ENCODE data around the gene TAF6.
"Not testable (repeated sequence)": the region's sequence is repeated elsewhere in the genome, so short reads cannot be mapped to it uniquely, and the experiment has no call there.

Gene TAF6

GRCh38 chr7:100156331-100157068 is 37.3 kb upstream of the TAF6 start:
- Mint-ChIP-seq H3K27ac (peak overlapping the region; percentile 8), H3K4me3 (peak overlapping the region; percentile 89), H3K9me3 (no peaks in the 10 kb centered on the region), H3K4me1 (ENCODE audit: low read depth) (peaks cover 24% of the 10 kb centered on the region), H3K36me3 (ENCODE audit: low read depth) (peaks cover 41% of the 10 kb centered on the region), H3K27me3 (ENCODE audit: low read depth) (no peaks in the 10 kb centered on the region)
- no peak for DNase-seq (ENCODE audit: low spot score)

DNA sequence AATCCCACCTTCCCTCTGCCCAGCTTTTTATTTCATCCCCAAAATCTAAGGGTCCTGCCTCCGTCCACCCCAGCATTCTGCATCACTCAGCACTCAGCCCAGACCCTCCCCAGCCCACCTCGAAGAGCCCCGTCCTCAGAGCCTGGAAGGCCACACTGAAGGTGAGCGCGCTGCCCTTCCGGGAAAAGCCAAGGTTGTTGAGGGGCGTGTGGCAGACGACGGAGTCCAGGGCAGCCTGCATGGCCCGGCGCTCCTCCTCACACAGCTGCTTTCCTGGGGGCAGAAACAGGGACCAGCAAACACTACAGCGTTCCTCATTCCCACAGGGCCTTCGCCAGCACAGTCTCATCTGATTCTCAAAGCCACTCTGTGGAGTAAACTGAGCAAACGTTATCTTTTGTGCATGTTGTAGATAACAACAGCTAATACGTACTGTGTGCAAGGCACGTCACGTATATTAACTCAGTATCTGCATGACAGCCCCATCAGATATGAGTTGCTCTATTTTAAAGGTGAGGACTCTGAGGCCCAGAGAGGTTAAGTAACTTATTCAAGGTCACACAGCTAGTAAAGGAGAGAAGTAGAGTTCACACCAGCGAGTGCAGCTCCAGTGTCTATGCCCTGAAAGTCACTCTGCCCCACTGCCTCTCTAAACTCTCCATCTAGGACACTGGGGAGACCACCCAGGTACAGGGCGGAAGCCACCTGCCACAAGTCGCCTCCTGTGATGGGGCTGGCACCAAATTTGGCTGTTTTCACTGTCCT is 36.6 kb upstream of the TAF6 start:
- H3K27ac Mint-ChIP-seq: peak overlapping the region; percentile 26
- H3K9me3 Mint-ChIP-seq: no peaks in the 10 kb centered on the region
- no peak overlapping the region for H3K4me3 Mint-ChIP-seq
- no peaks in the 10 kb centered on the region for H3K27me3 Mint-ChIP-seq (ENCODE audit: low read depth)
- H3K36me3 Mint-ChIP-seq (ENCODE audit: low read depth): peaks cover 42% of the 10 kb centered on the region
- H3K4me1 Mint-ChIP-seq (ENCODE audit: low read depth): peaks cover 25% of the 10 kb centered on the region
- no peak for DNase-seq (ENCODE audit: low spot score)

- H3K4me1 Mint-ChIP-seq (ENCODE audit: low read depth): peaks cover 32% of the 10 kb centered on the region
- no peaks in the 10 kb centered on the region for H3K9me3 Mint-ChIP-seq
- no peak overlapping the region for H3K27ac Mint-ChIP-seq
- H3K27me3 Mint-ChIP-seq (ENCODE audit: low read depth): no peaks in the 10 kb centered on the region
- peaks cover 49% of the 10 kb centered on the region for H3K36me3 Mint-ChIP-seq (ENCODE audit: low read depth)
- H3K4me3 Mint-ChIP-seq: no peak overlapping the region
- no peak for DNase-seq (ENCODE audit: low spot score)
Observed at GRCh38 chr7:100154651-100155491, 35.7 kb upstream of the TAF6 start.

GRCh38 chr7:100153708-100154535 is 34.8 kb upstream of the TAF6 start:
- peaks cover 29% of the 10 kb centered on the region for H3K4me1 Mint-ChIP-seq (ENCODE audit: low read depth)
- no peaks in the 10 kb centered on the region for H3K27me3 Mint-ChIP-seq (ENCODE audit: low read depth)
- H3K4me3 Mint-ChIP-seq: no peak overlapping the region
- no peak overlapping the region for H3K27ac Mint-ChIP-seq
- peaks cover 49% of the 10 kb centered on the region for H3K36me3 Mint-ChIP-seq (ENCODE audit: low read depth)
- DNase-seq (ENCODE audit: low spot score): no peak
- no peaks in the 10 kb centered on the region for H3K9me3 Mint-ChIP-seq

DNA sequence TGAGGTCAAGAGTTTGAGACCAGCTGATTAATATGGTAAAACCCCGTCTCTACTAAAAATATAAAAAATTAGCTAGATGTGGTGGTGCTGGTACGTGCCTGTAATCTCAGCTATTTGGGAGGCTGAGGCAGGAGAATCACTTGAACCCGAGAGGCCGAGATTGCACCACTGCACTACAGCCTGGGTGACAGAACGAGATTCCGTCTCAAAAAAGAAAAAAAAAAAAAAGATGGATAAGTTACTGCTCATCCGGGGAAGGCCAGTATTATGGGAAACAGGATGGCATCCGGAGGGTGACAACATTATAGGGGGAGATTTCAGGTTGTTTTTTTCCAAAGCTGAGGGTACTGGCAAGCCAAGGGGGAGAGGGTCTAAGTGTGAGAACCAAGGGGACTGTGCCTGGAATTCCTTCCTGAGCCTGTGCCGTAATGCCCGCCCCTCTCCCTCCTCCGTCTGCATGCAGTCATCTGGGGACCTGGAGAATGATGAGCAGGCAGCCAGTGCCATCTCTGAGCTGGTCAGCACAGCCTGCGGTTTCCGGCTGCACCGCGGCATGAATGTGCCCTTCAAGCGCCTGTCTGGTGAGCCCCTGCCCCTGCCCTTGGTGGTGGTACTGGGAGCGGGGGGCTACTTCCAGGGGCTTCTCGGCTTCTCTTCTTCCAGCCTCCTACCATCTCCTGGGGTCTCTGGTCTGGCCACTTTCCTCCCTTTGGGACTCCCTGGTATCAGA is 33.9 kb upstream of the TAF6 start:
- Mint-ChIP-seq H3K27me3 (ENCODE audit: low read depth) (no peaks in the 10 kb centered on the region), H3K27ac (no peak overlapping the region), H3K4me3 (no peak overlapping the region), H3K36me3 (ENCODE audit: low read depth) (peaks cover 53% of the 10 kb centered on the region), H3K9me3 (no peaks in the 10 kb centered on the region), H3K4me1 (ENCODE audit: low read depth) (peaks cover 35% of the 10 kb centered on the region)
- no peak for DNase-seq (ENCODE audit: low spot score)

- Mint-ChIP-seq H3K4me1 (ENCODE audit: low read depth) (peaks cover 32% of the 10 kb centered on the region), H3K36me3 (ENCODE audit: low read depth) (peaks cover 49% of the 10 kb centered on the region), H3K4me3 (no peak overlapping the region), H3K27ac (peak overlapping the region; percentile 37), H3K9me3 (no peaks in the 10 kb centered on the region), H3K27me3 (ENCODE audit: low read depth) (no peaks in the 10 kb centered on the region)
- no peak for DNase-seq (ENCODE audit: low spot score)
Observed at GRCh38 chr7:100152404-100152803, 33.2 kb upstream of the TAF6 start.

GRCh38 chr7:100148559-100149328 is 29.6 kb upstream of the TAF6 start, which contains the start of gene LAMTOR4:
Gene LAMTOR4, plus strand, starts transcription at chr7:100148918. Its CDS starts 55 bp downstream, at chr7:100148973.
- no peaks in the 10 kb centered on the region for H3K9me3 Mint-ChIP-seq
- peaks cover 30% of the 10 kb centered on the region for H3K4me1 Mint-ChIP-seq (ENCODE audit: low read depth)
- DNase-seq (ENCODE audit: low spot score): peak; percentile 99
- peak within 1 kb of the TSS; percentile 99 for H3K4me3 Mint-ChIP-seq
- H3K36me3 Mint-ChIP-seq (ENCODE audit: low read depth): peaks cover 27% of the 10 kb centered on the region
- H3K27me3 Mint-ChIP-seq (ENCODE audit: low read depth): no peaks in the 10 kb centered on the region
- H3K27ac Mint-ChIP-seq: peak within 1 kb of the TSS; percentile 98

DNA sequence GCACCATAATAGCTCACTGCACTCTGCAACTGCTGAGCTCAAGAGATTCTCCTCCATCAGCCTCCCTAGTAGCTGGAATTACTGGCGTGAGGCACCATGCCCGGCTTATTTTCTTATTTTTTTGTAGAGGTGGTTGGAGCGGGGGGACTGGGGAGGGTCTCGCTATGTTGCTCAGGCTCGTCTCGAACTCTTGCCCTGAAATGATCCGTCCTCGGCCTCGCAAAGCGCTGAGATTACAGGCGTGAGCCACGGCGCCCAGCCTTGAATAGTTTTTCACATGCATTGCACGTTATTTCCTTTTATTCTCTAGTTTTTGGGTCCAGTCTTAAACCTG is 29.0 kb upstream of the TAF6 start:
- peaks cover 30% of the 10 kb centered on the region for H3K4me1 Mint-ChIP-seq (ENCODE audit: low read depth)
- peak overlapping the region; percentile 98 for H3K27ac Mint-ChIP-seq
- H3K4me3 Mint-ChIP-seq: peak overlapping the region; percentile 99
- no peak for DNase-seq (ENCODE audit: low spot score)
- peaks cover 23% of the 10 kb centered on the region for H3K36me3 Mint-ChIP-seq (ENCODE audit: low read depth)
- no peaks in the 10 kb centered on the region for H3K9me3 Mint-ChIP-seq
- H3K27me3 Mint-ChIP-seq (ENCODE audit: low read depth): no peaks in the 10 kb centered on the region

DNA sequence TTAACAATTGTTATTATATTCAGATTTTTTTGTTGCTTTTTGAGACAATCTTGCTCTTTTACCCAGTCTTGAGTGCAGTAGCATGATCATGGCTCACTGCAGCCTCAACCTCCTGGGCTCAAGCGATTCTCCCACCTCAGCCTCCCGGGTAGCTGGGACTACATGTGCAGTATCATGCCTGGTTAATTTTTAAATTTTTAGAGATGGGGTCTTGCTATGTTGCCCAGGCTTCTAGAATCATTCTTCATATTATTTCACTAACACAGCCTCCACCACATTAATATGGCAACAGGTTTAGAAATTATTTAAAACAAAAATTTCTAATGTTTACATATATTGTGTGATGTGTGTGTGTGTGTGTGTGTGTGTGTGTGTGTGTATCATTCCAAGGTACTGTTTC is 28.1 kb upstream of the TAF6 start:
- H3K27me3 Mint-ChIP-seq (ENCODE audit: low read depth): no peaks in the 10 kb centered on the region
- H3K4me1 Mint-ChIP-seq (ENCODE audit: low read depth): peaks cover 24% of the 10 kb centered on the region
- no peak overlapping the region for H3K4me3 Mint-ChIP-seq
- H3K9me3 Mint-ChIP-seq: no peaks in the 10 kb centered on the region
- no peak overlapping the region for H3K27ac Mint-ChIP-seq
- H3K36me3 Mint-ChIP-seq (ENCODE audit: low read depth): peaks cover 19% of the 10 kb centered on the region
- DNase-seq (ENCODE audit: low spot score): no peak

- not testable (repeated sequence) for H3K27me3 Mint-ChIP-seq (ENCODE audit: low read depth); H3K4me3 Mint-ChIP-seq; H3K27ac Mint-ChIP-seq; H3K9me3 Mint-ChIP-seq; DNase-seq (ENCODE audit: low spot score)
- Mint-ChIP-seq H3K4me1 (ENCODE audit: low read depth) (peaks cover 22% of the 10 kb centered on the region), H3K36me3 (ENCODE audit: low read depth) (peaks cover 12% of the 10 kb centered on the region)
Observed at GRCh38 chr7:100146350-100146749, 27.2 kb upstream of the TAF6 start.

DNA sequence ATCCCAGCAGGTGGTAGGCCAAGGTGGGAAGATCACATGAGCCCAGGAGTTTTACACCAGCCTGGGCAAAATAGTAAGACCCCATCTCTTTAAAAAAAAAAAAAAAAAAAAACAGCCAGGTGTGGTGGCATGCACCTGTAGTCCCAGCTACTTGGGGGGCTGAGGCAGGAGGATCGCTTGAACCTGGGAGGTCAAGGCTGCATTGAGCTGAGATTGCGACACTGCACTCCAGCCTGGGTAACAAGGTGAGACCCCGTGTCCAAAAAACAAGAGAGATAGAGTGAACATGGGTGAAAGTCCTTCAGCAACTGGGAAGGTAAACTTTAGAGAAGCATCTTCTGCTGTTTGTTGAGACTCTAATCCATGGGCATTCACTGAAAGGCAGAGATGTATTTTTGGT is 23.3 kb upstream of the TAF6 start:
- no peaks in the 10 kb centered on the region for H3K27me3 Mint-ChIP-seq (ENCODE audit: low read depth)
- H3K4me3 Mint-ChIP-seq: no peak overlapping the region
- H3K36me3 Mint-ChIP-seq (ENCODE audit: low read depth): no peaks in the 10 kb centered on the region
- DNase-seq (ENCODE audit: low spot score): no peak
- peaks cover 18% of the 10 kb centered on the region for H3K4me1 Mint-ChIP-seq (ENCODE audit: low read depth)
- no peaks in the 10 kb centered on the region for H3K9me3 Mint-ChIP-seq
- H3K27ac Mint-ChIP-seq: no peak overlapping the region

DNA sequence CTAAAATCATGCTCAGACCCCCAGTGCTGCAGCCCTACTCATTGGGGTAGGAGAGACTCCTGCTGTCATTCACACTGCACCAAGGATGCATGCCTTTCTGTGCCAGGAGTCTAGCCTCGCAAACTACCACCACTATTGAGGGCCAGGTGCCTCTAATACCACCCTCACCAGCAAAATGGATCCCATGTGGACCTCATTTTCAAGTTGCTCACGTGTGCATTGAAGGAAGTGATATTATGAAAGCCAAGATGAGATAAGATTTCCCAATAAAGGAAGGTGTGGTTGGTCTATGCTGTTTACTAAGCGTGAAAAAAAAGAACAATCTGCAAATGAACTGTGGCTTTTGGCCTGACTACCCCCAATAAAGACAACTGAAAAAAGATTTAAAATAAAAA is 22.4 kb upstream of the TAF6 start:
- H3K36me3 Mint-ChIP-seq (ENCODE audit: low read depth): no peaks in the 10 kb centered on the region
- peak overlapping the region; percentile 34 for H3K27ac Mint-ChIP-seq
- peaks cover 18% of the 10 kb centered on the region for H3K4me1 Mint-ChIP-seq (ENCODE audit: low read depth)
- H3K27me3 Mint-ChIP-seq (ENCODE audit: low read depth): no peaks in the 10 kb centered on the region
- H3K4me3 Mint-ChIP-seq: no peak overlapping the region
- DNase-seq (ENCODE audit: low spot score): no peak
- no peaks in the 10 kb centered on the region for H3K9me3 Mint-ChIP-seq

Measured in T-helper 2 cell treated with Interferon-gamma antibody and Interleukin-4, amounts not matched to agents 5 μg/mL and 100 μg/mL, for 36 hours (primary cell).